HG03442 (cell line): ENCODE measurements around the gene TDRD12.
"Not testable (repeated sequence)": the region's sequence is repeated elsewhere in the genome, so short reads cannot be mapped to it uniquely, and the experiment has no call there.

Experiments used
- ATAC-seq: cut with Tn5 transposase; IDR thresholded peaks from one replicate; pipeline ENCODE4 v1.9.1; 2021; ENCODE audit warnings: mild to moderate bottlenecking, moderate library complexity; ENCODE audit not compliant: unreplicated experiment

Gene TDRD12

GRCh38 chr19:32865326-32865725 lies 145.8 kb downstream of the TDRD12 start:
- no peak for ATAC-seq

GRCh38 chr19:32866061-32866460 lies 146.5 kb downstream of the TDRD12 start:
- ATAC-seq: no peak

- ATAC-seq: no peak
These were observed 147.1 kb downstream of the TDRD12 start for GRCh38 chr19:32866564-32867265.

GRCh38 chr19:32867436-32867835 lies 147.9 kb downstream of the TDRD12 start:
- ATAC-seq: not testable (repeated sequence)

- no peak for ATAC-seq
These were observed 148.8 kb downstream of the TDRD12 start for GRCh38 chr19:32868206-32868950.

GRCh38 chr19:32869369-32869965 lies 149.9 kb downstream of the TDRD12 start, which contains the start of gene SLC7A9:
SLC7A9 (minus strand) TSS chr19:32869767; CDS start chr19:32868534, 1,233 bp downstream.
- ATAC-seq: no peak

- no peak for ATAC-seq
These were observed 150.5 kb downstream of the TDRD12 start for GRCh38 chr19:32869966-32870573.

GRCh38 chr19:32870981-32871451 lies 151.4 kb downstream of the TDRD12 start:
- no peak for ATAC-seq

GRCh38 chr19:32872391-32872790 lies 152.8 kb downstream of the TDRD12 start:
- no peak for ATAC-seq

- ATAC-seq: no peak
These were observed 153.8 kb downstream of the TDRD12 start for GRCh38 chr19:32873247-32873959.

GRCh38 chr19:32874605-32875004 lies 155.0 kb downstream of the TDRD12 start:
- no peak for ATAC-seq

- no peak for ATAC-seq
These were observed 155.9 kb downstream of the TDRD12 start for GRCh38 chr19:32875428-32875827.

GRCh38 chr19:32876236-32876918 lies 156.8 kb downstream of the TDRD12 start:
- no peak for ATAC-seq

- no peak for ATAC-seq
These were observed 157.3 kb downstream of the TDRD12 start for GRCh38 chr19:32876919-32877285.
